GM23338 (cell line): Measurements from ENCODE around the gene EXOC4. TPM values are rescaled to one million over a fixed set of nuclear protein-coding genes. Genes with fewer than 3 reads are reported as not detected.

Experiments used
- ATAC-seq: fragments of 200-7000 bp; cut with Tn5 transposase; 3 replicates; pipeline ENCODE4 v1.9.1; 2020
- DNase-seq: peaks from one replicate; pipeline ENCODE4 v3.0.0-alpha.2; 2015; ENCODE audit warnings: low spot score
- H2AFZ ChIP-seq: fragments of 200-600 bp; sonication (generic); 2 replicates; pipeline ENCODE4 v1.8.0; 2016; ENCODE audit warnings: antibody characterized with exemption, mild to moderate bottlenecking, moderate library complexity
- H3F3A ChIP-seq: fragments of 200-600 bp; sonication (generic); replicated peaks from 2 replicates; pipeline ENCODE4 v1.8.0; 2017; ENCODE audit warnings: antibody characterized with exemption, mixed run types, low read depth
- H3K27ac ChIP-seq: fragments of 200-600 bp; sonication (generic); 2 replicates; pipeline ENCODE4 v1.6.1; 2016; ENCODE audit warnings: low read depth
- H3K27me3 ChIP-seq: fragments of 200-600 bp; sonication (generic); 2 replicates; pipeline ENCODE4 v1.8.0; 2016; ENCODE audit warnings: mild to moderate bottlenecking, mixed run types, moderate library complexity; ENCODE audit not compliant: insufficient read depth
- H3K36me3 ChIP-seq: fragments of 200-600 bp; sonication (generic); 2 replicates; pipeline ENCODE4 v1.8.0; 2016; ENCODE audit warnings: mild to moderate bottlenecking; ENCODE audit not compliant: insufficient read depth
- H3K4me1 ChIP-seq: fragments of 200-600 bp; sonication (generic); 2 replicates; pipeline ENCODE4 v1.8.0; 2016; ENCODE audit warnings: mild to moderate bottlenecking, moderate library complexity; ENCODE audit not compliant: insufficient read depth
- H3K4me2 ChIP-seq: fragments of 200-600 bp; sonication (generic); 2 replicates; pipeline ENCODE4 v1.7.1; 2017; ENCODE audit warnings: mixed run types
- H3K4me3 ChIP-seq: fragments of 200-600 bp; sonication (generic); 2 replicates; pipeline ENCODE4 v1.6.1; 2016; ENCODE audit warnings: mixed run types
- H3K79me2 ChIP-seq: fragments of 200-600 bp; sonication (generic); replicated peaks from 2 replicates; pipeline ENCODE4 v1.8.0; 2017; ENCODE audit warnings: mild to moderate bottlenecking; ENCODE audit not compliant: insufficient read depth
- H3K9me2 ChIP-seq: fragments of 200-600 bp; sonication (generic); 2 replicates; pipeline ENCODE4 v1.8.0; 2017; ENCODE audit not compliant: insufficient read depth
- H4K20me1 ChIP-seq: fragments of 200-600 bp; sonication (generic); replicated peaks from 2 replicates; pipeline ENCODE4 v1.8.0; 2017; ENCODE audit warnings: mild to moderate bottlenecking; ENCODE audit not compliant: insufficient read depth
- H3K27ac Mint-ChIP-seq: 2 replicates; pipeline ENCODE4 v1.8.0; 2020; ENCODE audit warnings: inconsistent platforms, mild to moderate bottlenecking, moderate library complexity, mixed read lengths
- H3K27me3 Mint-ChIP-seq: 3 replicates; pipeline ENCODE4 v1.8.0; 2022; ENCODE audit warnings: low read depth, mild to moderate bottlenecking, moderate library complexity, mixed read lengths, inconsistent platforms; ENCODE audit not compliant: insufficient read depth, poor library complexity
- H3K36me3 Mint-ChIP-seq: 3 replicates; pipeline ENCODE4 v1.8.0; 2021; ENCODE audit warnings: low read depth, mild to moderate bottlenecking, inconsistent platforms, moderate library complexity, mixed read lengths
- H3K4me1 Mint-ChIP-seq: 3 replicates; pipeline ENCODE4 v1.8.0; 2020; ENCODE audit warnings: mild to moderate bottlenecking, inconsistent platforms, mixed read lengths
- H3K4me3 Mint-ChIP-seq: 3 replicates; pipeline ENCODE4 v1.8.0; 2021; ENCODE audit warnings: moderate library complexity, mild to moderate bottlenecking, inconsistent platforms, mixed read lengths
- H3K9me3 Mint-ChIP-seq: 3 replicates; pipeline ENCODE4 v1.8.0; 2020; ENCODE audit warnings: moderate library complexity, mild to moderate bottlenecking, inconsistent platforms, mixed read lengths
- EZH2phosphoT487 ChIP-seq: fragments of 200-600 bp; sonication (generic); IDR thresholded peaks from one replicate; pipeline ENCODE4 v1.8.1; 2018; ENCODE audit warnings: antibody characterized with exemption; ENCODE audit not compliant: unreplicated experiment
- JUNB ChIP-seq: IDR thresholded peaks from one replicate; pipeline ENCODE4 v1.6.1; 2016; ENCODE audit warnings: antibody characterized with exemption; ENCODE audit not compliant: unreplicated experiment
- NANOG ChIP-seq: IDR thresholded peaks from 2 replicates; pipeline ENCODE4 v1.6.1; 2016; ENCODE audit warnings: antibody characterized with exemption, borderline replicate concordance
- ZNF114 ChIP-seq: fragments of 250-450 bp; sonication (Bioruptor Pico); IDR thresholded peaks from 2 replicates; pipeline ENCODE4 v1.5.0; 2020; ENCODE audit warnings: mild to moderate bottlenecking, moderate library complexity
- ZNF331 ChIP-seq: fragments of 250-450 bp; sonication (Bioruptor Pico); IDR thresholded peaks from 2 replicates; pipeline ENCODE4 v1.5.0; 2020; ENCODE audit warnings: low read depth, mild to moderate bottlenecking, moderate library complexity
- polyA plus RNA-seq: library from polyadenylated mRNA; unstranded; fragments of >200 nt; fragmentation: Nextera tagmentation; extraction: Ambion mirVana; gene quantifications from 2 replicates; pipeline ENCODE4 v1.2.1, GENCODE V29; 2016
- total RNA-seq: library from RNA; depleted of rRNA; stranded (reverse); fragments of >200 nt; shearing (Covaris generic); gene quantifications from 2 replicates; pipeline ENCODE4 v1.2.3, GENCODE V29; 2014
- TF ChIP-seq, protein P1 (sequence below): fragments of 250-450 bp; sonication (Bioruptor Pico); IDR thresholded peaks from 2 replicates; pipeline ENCODE4 v1.5.0; 2020; ENCODE audit warnings: mild to moderate bottlenecking, moderate library complexity
- TF ChIP-seq, protein P2 (sequence below), 2 experiments: fragments of 200-600 bp in 1 of 2; sonication (generic) in 1 of 2; conservative IDR thresholded peaks; 2 replicates each; pipeline versions ENCODE4 v1.5.1 to v1.6.1; 2016 to 2017; ENCODE audit warnings: antibody characterized with exemption in 2 of 2, low read depth in 2 of 2, mild to moderate bottlenecking in 2 of 2, moderate library complexity in 1 of 2
- TF ChIP-seq, protein P3 (sequence below): IDR thresholded peaks from 2 replicates; pipeline ENCODE4 v1.6.1; 2016; ENCODE audit warnings: antibody characterized with exemption

The EXOC4 gene
- total and polyA plus RNA-seq, 2 experiments from 2014 or later, result 37.5 to 52.7 TPM

DNA sequence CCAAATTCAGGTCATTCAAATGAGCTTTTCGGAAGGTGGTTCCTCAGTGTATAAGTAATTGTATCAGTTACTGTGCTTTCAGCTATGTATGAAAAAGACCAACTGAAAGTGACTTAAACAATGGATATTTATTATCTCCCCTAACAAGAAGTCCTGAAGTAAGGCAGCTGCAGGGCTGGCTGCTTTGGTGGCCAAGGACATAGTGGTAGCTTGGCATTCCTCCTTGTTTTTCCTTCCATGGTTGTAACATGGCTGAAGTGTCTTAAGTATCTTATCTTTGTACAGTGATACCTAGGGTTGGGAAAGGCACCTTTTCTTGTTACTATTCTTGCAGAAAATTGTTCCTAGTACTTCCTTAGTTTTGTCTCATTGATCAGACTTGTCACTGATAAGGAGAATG, 21.4 kb downstream of the EXOC4 start:
- H3K4me2 ChIP-seq, result no peak overlapping the region
- peaks cover 6% of the 10 kb centered on the region; the same call in 1 of the 2 replicates for H3K36me3 ChIP-seq
- Mint-ChIP-seq H3K27ac (no peak overlapping the region), H3K9me3 (no peaks in the 10 kb centered on the region), H3K4me3 (no peak overlapping the region), H3K4me1 (peaks cover 7% of the 10 kb centered on the region; the same call in 2 of the 3 replicates), H3K27me3 (no peaks in the 10 kb centered on the region), H3K36me3 (peaks cover 37% of the 10 kb centered on the region)
- H4K20me1 ChIP-seq, result 0 out of 2 replicates have a peak, but pooled peaks cover 11% of the 10 kb centered on the region
- no peak overlapping the region for H2AFZ ChIP-seq
- no peaks in the 10 kb centered on the region for H3K9me2 ChIP-seq
- H3K4me3 ChIP-seq, result no peak overlapping the region
- peaks cover 3% of the 10 kb centered on the region; the same call in 1 of the 2 replicates for H3K79me2 ChIP-seq
- peaks cover 7% of the 10 kb centered on the region; the same call in 1 of the 2 replicates for H3K4me1 ChIP-seq
- TF ChIP-seq, protein P1, sequence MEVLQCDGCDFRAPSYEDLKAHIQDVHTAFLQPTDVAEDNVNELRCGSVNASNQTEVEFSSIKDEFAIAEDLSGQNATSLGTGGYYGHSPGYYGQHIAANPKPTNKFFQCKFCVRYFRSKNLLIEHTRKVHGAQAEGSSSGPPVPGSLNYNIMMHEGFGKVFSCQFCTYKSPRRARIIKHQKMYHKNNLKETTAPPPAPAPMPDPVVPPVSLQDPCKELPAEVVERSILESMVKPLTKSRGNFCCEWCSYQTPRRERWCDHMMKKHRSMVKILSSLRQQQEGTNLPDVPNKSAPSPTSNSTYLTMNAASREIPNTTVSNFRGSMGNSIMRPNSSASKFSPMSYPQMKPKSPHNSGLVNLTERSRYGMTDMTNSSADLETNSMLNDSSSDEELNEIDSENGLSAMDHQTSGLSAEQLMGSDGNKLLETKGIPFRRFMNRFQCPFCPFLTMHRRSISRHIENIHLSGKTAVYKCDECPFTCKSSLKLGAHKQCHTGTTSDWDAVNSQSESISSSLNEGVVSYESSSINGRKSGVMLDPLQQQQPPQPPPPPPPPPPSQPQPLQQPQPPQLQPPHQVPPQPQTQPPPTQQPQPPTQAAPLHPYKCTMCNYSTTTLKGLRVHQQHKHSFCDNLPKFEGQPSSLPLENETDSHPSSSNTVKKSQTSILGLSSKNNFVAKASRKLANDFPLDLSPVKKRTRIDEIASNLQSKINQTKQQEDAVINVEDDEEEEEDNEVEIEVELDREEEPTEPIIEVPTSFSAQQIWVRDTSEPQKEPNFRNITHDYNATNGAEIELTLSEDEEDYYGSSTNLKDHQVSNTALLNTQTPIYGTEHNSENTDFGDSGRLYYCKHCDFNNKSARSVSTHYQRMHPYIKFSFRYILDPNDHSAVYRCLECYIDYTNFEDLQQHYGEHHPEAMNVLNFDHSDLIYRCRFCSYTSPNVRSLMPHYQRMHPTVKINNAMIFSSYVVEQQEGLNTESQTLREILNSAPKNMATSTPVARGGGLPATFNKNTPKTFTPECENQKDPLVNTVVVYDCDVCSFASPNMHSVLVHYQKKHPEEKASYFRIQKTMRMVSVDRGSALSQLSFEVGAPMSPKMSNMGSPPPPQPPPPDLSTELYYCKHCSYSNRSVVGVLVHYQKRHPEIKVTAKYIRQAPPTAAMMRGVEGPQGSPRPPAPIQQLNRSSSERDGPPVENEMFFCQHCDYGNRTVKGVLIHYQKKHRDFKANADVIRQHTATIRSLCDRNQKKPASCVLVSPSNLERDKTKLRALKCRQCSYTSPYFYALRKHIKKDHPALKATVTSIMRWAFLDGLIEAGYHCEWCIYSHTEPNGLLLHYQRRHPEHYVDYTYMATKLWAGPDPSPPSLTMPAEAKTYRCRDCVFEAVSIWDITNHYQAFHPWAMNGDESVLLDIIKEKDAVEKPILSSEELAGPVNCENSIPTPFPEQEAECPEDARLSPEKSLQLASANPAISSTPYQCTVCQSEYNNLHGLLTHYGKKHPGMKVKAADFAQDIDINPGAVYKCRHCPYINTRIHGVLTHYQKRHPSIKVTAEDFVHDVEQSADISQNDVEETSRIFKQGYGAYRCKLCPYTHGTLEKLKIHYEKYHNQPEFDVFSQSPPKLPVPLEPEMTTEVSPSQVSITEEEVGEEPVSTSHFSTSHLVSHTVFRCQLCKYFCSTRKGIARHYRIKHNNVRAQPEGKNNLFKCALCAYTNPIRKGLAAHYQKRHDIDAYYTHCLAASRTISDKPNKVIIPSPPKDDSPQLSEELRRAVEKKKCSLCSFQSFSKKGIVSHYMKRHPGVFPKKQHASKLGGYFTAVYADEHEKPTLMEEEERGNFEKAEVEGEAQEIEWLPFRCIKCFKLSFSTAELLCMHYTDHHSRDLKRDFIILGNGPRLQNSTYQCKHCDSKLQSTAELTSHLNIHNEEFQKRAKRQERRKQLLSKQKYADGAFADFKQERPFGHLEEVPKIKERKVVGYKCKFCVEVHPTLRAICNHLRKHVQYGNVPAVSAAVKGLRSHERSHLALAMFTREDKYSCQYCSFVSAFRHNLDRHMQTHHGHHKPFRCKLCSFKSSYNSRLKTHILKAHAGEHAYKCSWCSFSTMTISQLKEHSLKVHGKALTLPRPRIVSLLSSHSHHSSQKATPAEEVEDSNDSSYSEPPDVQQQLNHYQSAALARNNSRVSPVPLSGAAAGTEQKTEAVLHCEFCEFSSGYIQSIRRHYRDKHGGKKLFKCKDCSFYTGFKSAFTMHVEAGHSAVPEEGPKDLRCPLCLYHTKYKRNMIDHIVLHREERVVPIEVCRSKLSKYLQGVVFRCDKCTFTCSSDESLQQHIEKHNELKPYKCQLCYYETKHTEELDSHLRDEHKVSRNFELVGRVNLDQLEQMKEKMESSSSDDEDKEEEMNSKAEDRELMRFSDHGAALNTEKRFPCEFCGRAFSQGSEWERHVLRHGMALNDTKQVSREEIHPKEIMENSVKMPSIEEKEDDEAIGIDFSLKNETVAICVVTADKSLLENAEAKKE (CRISPR knock-in tag), result no peak
- TF ChIP-seq ZNF331 (CRISPR knock-in tag) (no peak), ZNF114 (CRISPR knock-in tag) (no peak), JUNB (no peak), NANOG (no peak), EZH2phosphoT487 (no peak)
- TF ChIP-seq, protein P2, sequence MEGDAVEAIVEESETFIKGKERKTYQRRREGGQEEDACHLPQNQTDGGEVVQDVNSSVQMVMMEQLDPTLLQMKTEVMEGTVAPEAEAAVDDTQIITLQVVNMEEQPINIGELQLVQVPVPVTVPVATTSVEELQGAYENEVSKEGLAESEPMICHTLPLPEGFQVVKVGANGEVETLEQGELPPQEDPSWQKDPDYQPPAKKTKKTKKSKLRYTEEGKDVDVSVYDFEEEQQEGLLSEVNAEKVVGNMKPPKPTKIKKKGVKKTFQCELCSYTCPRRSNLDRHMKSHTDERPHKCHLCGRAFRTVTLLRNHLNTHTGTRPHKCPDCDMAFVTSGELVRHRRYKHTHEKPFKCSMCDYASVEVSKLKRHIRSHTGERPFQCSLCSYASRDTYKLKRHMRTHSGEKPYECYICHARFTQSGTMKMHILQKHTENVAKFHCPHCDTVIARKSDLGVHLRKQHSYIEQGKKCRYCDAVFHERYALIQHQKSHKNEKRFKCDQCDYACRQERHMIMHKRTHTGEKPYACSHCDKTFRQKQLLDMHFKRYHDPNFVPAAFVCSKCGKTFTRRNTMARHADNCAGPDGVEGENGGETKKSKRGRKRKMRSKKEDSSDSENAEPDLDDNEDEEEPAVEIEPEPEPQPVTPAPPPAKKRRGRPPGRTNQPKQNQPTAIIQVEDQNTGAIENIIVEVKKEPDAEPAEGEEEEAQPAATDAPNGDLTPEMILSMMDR (conservative IDR thresholded peaks at IDR 0.05; ENCODE audit: low read depth in 2 of 2), result no peak
- TF ChIP-seq, protein P3, sequence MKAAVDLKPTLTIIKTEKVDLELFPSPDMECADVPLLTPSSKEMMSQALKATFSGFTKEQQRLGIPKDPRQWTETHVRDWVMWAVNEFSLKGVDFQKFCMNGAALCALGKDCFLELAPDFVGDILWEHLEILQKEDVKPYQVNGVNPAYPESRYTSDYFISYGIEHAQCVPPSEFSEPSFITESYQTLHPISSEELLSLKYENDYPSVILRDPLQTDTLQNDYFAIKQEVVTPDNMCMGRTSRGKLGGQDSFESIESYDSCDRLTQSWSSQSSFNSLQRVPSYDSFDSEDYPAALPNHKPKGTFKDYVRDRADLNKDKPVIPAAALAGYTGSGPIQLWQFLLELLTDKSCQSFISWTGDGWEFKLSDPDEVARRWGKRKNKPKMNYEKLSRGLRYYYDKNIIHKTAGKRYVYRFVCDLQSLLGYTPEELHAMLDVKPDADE, result no peak
- no peak overlapping the region for H3K27ac ChIP-seq
- no peaks in the 10 kb centered on the region for H3K27me3 ChIP-seq
- ATAC-seq (no peak), DNase-seq (no peak)
- no peaks in the 10 kb centered on the region for H3F3A ChIP-seq
